Heart right ventricle (tissue), 16 donors: ENCODE measurements around the gene EME1. TPM values are rescaled to one million over a fixed set of nuclear protein-coding genes. Genes with fewer than 3 reads are reported as not detected.

Source experiments
- ATAC-seq, 8 donors: fragments of 200-7000 bp; cut with Tn5 transposase; one replicate each; pipeline ENCODE4 v1.9.1; 2020; ENCODE audit warnings: mild to moderate bottlenecking in 8 of 8, moderate library complexity in 8 of 8, moderate number of reproducible peaks in 1 of 8
- DNase-seq, 2 donors: peaks; one replicate each; pipeline ENCODE4 v3.0.0-alpha.2; 2020
- H3K27ac ChIP-seq, 10 donors: fragments of 200-600 bp; sonication (generic) in 2 of 10; one replicate each; pipeline versions ENCODE4 v1.5.0 to v1.8.0; 2020 to 2022; ENCODE audit warnings: mild to moderate bottlenecking in 3 of 10
- H3K27me3 ChIP-seq, 7 donors: fragments of 200-600 bp; one replicate each; pipeline ENCODE4 v1.8.0; 2021 to 2022; ENCODE audit warnings: mild to moderate bottlenecking in 2 of 7
- H3K36me3 ChIP-seq, 9 donors: fragments of 200-600 bp; sonication (generic) in 1 of 9; one replicate each; pipeline versions ENCODE4 v1.5.0 to v1.8.0; 2020 to 2022; ENCODE audit warnings: mild to moderate bottlenecking in 2 of 9
- H3K4me1 ChIP-seq, 9 donors: fragments of 200-600 bp; sonication (generic) in 1 of 9; one replicate each; pipeline versions ENCODE4 v1.5.0 to v1.8.0; 2020 to 2022; ENCODE audit warnings: mild to moderate bottlenecking in 4 of 9
- H3K4me3 ChIP-seq, 10 donors: fragments of 200-600 bp; sonication (generic) in 2 of 10; one replicate each; pipeline versions ENCODE4 v1.5.0 to v1.8.0; 2020 to 2022; ENCODE audit warnings: mild to moderate bottlenecking in 7 of 10, moderate library complexity in 2 of 10
- H3K9me3 ChIP-seq, 11 donors: fragments of 200-600 bp in 10 of 11; sonication (generic) in 2 of 11; one replicate each; pipeline versions ENCODE4 v1.5.0 to v1.8.0; 2013 to 2022; ENCODE audit warnings: mild to moderate bottlenecking in 2 of 11, control low read depth in 1 of 11, moderate library complexity in 1 of 11
- CTCF ChIP-seq, 9 donors: fragments of 200-600 bp; sonication (generic) in 2 of 9; IDR thresholded peaks; one replicate each; pipeline versions ENCODE4 v1.5.0 to v1.8.0; 2021 to 2022; ENCODE audit warnings: antibody characterized with exemption in 9 of 9, mild to moderate bottlenecking in 5 of 9, moderate library complexity in 1 of 9
- WGBS, 2 donors: extraction: QIAGEN DNeasy Blood & Tissue Kit; methylation state at CpG; one replicate each; pipeline ENCODE4 v1.1.7; 2013; ENCODE audit warnings: inconsistent platforms in 1 of 2; 5-methylcytosine and 5-hydroxymethylcytosine counted together
- intact Hi-C, 10 donors: fragments of 100-400 bp; cut with DNase I; formaldehyde crosslinking; loops; one replicate each; pipeline versions ENCODE4 v1.11.1 to v1.14.2; 2022
- polyA plus RNA-seq, 2 donors: library from polyadenylated mRNA; stranded (reverse); fragments of 200-250 nt; gene quantifications; one replicate each; pipeline ENCODE4 v1.2.3, GENCODE V29; 2013
- total RNA-seq, 10 donors: library from RNA; stranded (reverse); fragmentation: NEBNext Ultra II Directional in 3 of 10; extraction: Animal tissue kit (Norgen Biotek cat#: 25700) in 3 of 10; gene quantifications; one replicate each; pipeline versions ENCODE4 v1.2.1 to v1.2.4, GENCODE V29; 2021 to 2023
- donor health status: Arrhythmogenic right ventricular cardiomyopathy.
- donor health status: ischemic (EF 13 %, LVEDD 7.1; RV severe dilation, severe dysfunction).
- donor health status: healthy with polysubstance abuse.
- donor health status: DM: no; HTN: yes; CAD: no.
- donor health status: DM: no; HTN: no; CAD: no.
- donor health status: ischemic (EF 25% LVEDD 6.9; RV normal size, moderate dysfunction).
- donor health status: ischemic (EF 25% LVEDD 5.7; RV mildly dilated, moderate dysfunction).
- donor health status: healthy.
- donor health status: DM: yes; HTN: yes; CAD: no.
- donor health status: Ischemic cardiomyopathy.
- donor health status: ischemic (EF 35%, LVEDD 5.7; RV mildly dilated, moderate dysfunction).
- donor health status: nonischemic (EF 11% LVEDD 7.7; RV severe dilation, severe dysfunction).
- donor health status: DM: yes; HTN: yes; CAD: no.
- donor health status: PGD.
- donor health status: ischemic (EF 29% LVEDD 5.4; RV normal size, mild dysfunction).
- donor health status: nonischemic (EF 23%, LVEDD 6.1; RV moderate dilation, normal function).

Gene EME1
- total and polyA plus RNA-seq, 12 donors, result 0.20 to 1.8 (median 0.54) TPM

- Histone ChIP-seq H3K4me3 (no peak overlapping the region), H3K27me3 (no peaks in the 10 kb centered on the region), H3K36me3 (peaks cover 4 to 100% (median 90%) of the 10 kb centered on the region in 9 donors), H3K27ac (no peak overlapping the region), H3K4me1 (peaks cover 0 to 7% (median 0%) of the 10 kb centered on the region in 9 donors), H3K9me3 (no peaks in the 10 kb centered on the region)
- 72 to 80% methylated on average over 3 of the region's 3 CpGs for WGBS, 2 donors
- no peak for TF ChIP-seq CTCF (IDR thresholded peaks at IDR 0.05)
- intact Hi-C loops, result no loop called here
- ATAC-seq (no peak), DNase-seq (no peak)
Observed at GRCh38 chr17:50386510-50386909, 13.5 kb downstream of the EME1 start.

GRCh38 chr17:50388728-50389127 is 15.7 kb downstream of the EME1 start:
- Histone ChIP-seq H3K36me3 (peaks cover 4 to 100% (median 92%) of the 10 kb centered on the region in 9 donors), H3K27ac (no peak overlapping the region), H3K4me1 (no peaks in the 10 kb centered on the region), H3K27me3 (no peaks in the 10 kb centered on the region), H3K9me3 (no peaks in the 10 kb centered on the region), H3K4me3 (no peak overlapping the region)
- TF ChIP-seq CTCF (IDR thresholded peaks at IDR 0.05), result no peak
- WGBS, 2 donors, result 96 to 97% methylated on average over 3 of the region's 3 CpGs
- no peak for DNase-seq
- intact Hi-C loops, result no loop called here
- no peak for ATAC-seq

- no peak overlapping the region for H3K4me3 ChIP-seq
- ATAC-seq (no peak), DNase-seq (no peak)
- no peak overlapping the region for H3K27ac ChIP-seq
- H3K9me3 ChIP-seq, result no peaks in the 10 kb centered on the region
- H3K27me3 ChIP-seq, result no peaks in the 10 kb centered on the region
- peaks cover 0 to 3% (median 0%) of the 10 kb centered on the region in 9 donors for H3K4me1 ChIP-seq
- no peak for TF ChIP-seq CTCF (IDR thresholded peaks at IDR 0.05)
- H3K36me3 ChIP-seq, result peaks cover 4 to 100% (median 92%) of the 10 kb centered on the region in 9 donors
- intact Hi-C loops, result no loop called here
- WGBS, 2 donors, result 98% methylated on average over 6 of the region's 6 CpGs
Observed at GRCh38 chr17:50389534-50389933, 16.5 kb downstream of the EME1 start.

GRCh38 chr17:50392621-50393020 is 19.6 kb downstream of the EME1 start:
- intact Hi-C loops, result no loop called here
- Histone ChIP-seq H3K4me3 (no peak overlapping the region), H3K27me3 (no peaks in the 10 kb centered on the region), H3K27ac (no peak overlapping the region), H3K4me1 (peaks cover 2 to 28% (median 19%) of the 10 kb centered on the region in 9 donors), H3K36me3 (peaks cover 0 to 78% (median 64%) of the 10 kb centered on the region in 9 donors), H3K9me3 (no peaks in the 10 kb centered on the region)
- no peak for TF ChIP-seq CTCF (IDR thresholded peaks at IDR 0.05)
- ATAC-seq, result no peak
- DNase-seq, result no peak
- WGBS, 2 donors, result 91 to 92% methylated on average over 6 of the region's 6 CpGs
